SU-DHL-6 (cell line): Measurements from ENCODE around the gene SYVN1.

ENCODE experiments used
- H2AFZ ChIP-seq: fragments of 200-600 bp; sonication (generic); 2 replicates; pipeline ENCODE4 v1.6.1; 2014; ENCODE audit warnings: low read depth, mild to moderate bottlenecking, moderate library complexity, mixed read lengths, antibody characterized with exemption, low read length; ENCODE audit not compliant: severe bottlenecking
- H3F3A ChIP-seq: fragments of 200-600 bp; shearing (Covaris generic); 2 replicates; pipeline ENCODE4 v1.6.0; 2016; ENCODE audit warnings: antibody characterized with exemption, mild to moderate bottlenecking; ENCODE audit not compliant: insufficient read depth
- H3K27ac ChIP-seq: fragments of 200-600 bp; sonication (generic); 2 replicates; pipeline ENCODE4 v1.5.1; 2016; ENCODE audit warnings: low read depth, mild to moderate bottlenecking, low read length, moderate library complexity, mixed read lengths
- H3K27me3 ChIP-seq: fragments of 200-600 bp; sonication (generic), shearing (Covaris generic); 2 replicates; pipeline ENCODE4 v1.6.0; 2014; ENCODE audit warnings: mild to moderate bottlenecking, low read length
- H3K36me3 ChIP-seq: fragments of 200-600 bp; sonication (generic); 2 replicates; pipeline ENCODE4 v1.6.1; 2014; ENCODE audit warnings: mild to moderate bottlenecking, low read length, mixed read lengths
- H3K4me2 ChIP-seq: fragments of 300-600, 200-600 bp; shearing (Covaris generic), sonication (generic); 2 replicates; pipeline ENCODE4 v1.6.0; 2014; ENCODE audit warnings: low read length, low read depth, mild to moderate bottlenecking; ENCODE audit not compliant: poor library complexity, severe bottlenecking
- H3K4me3 ChIP-seq: fragments of 200-600 bp; sonication (generic); 2 replicates; pipeline ENCODE4 v1.5.1; 2014; ENCODE audit warnings: antibody characterized with exemption, low read length, mild to moderate bottlenecking, mixed read lengths; ENCODE audit not compliant: insufficient read depth, poor library complexity, severe bottlenecking
- H3K79me2 ChIP-seq: fragments of 200-600 bp; sonication (generic); 2 replicates; pipeline ENCODE4 v1.6.1; 2014; ENCODE audit warnings: mild to moderate bottlenecking, low read length, moderate library complexity; ENCODE audit not compliant: insufficient read depth
- H3K9ac ChIP-seq: fragments of 200-600 bp; sonication (generic); 2 replicates; pipeline ENCODE4 v1.7.0; 2014; ENCODE audit warnings: mild to moderate bottlenecking, low read length
- H3K9me2 ChIP-seq: fragments of 200-600 bp; sonication (generic); replicated peaks from 2 replicates; pipeline ENCODE4 v1.6.1; 2014; ENCODE audit warnings: low read length; ENCODE audit not compliant: insufficient read depth
- H3K9me3 ChIP-seq: fragments of 200-600 bp; sonication (generic); 2 replicates; pipeline ENCODE4 v1.6.1; 2014; ENCODE audit warnings: low read length, mixed read lengths; ENCODE audit not compliant: insufficient read depth
- H4K20me1 ChIP-seq: fragments of 200-600 bp; sonication (generic); 2 replicates; pipeline ENCODE4 v1.6.1; 2014; ENCODE audit warnings: low read depth, mild to moderate bottlenecking, antibody characterized with exemption, low read length, moderate library complexity, mixed read lengths
- EZH2phosphoT487 ChIP-seq: fragments of 200-600 bp; sonication (generic), shearing (Covaris generic); conservative IDR thresholded peaks from 2 replicates; pipeline ENCODE4 v1.6.1; 2018; ENCODE audit warnings: mild to moderate bottlenecking, antibody characterized with exemption, low read length, moderate library complexity, mixed read lengths
- TF ChIP-seq, protein P1 (sequence below): fragments of 200-600 bp; sonication (generic); IDR thresholded peaks from one replicate; pipeline ENCODE4 v1.5.1; 2017; ENCODE audit warnings: antibody characterized with exemption, mild to moderate bottlenecking, low read length, moderate library complexity; ENCODE audit not compliant: insufficient read depth, poor library complexity, severe bottlenecking

The SYVN1 gene

DNA sequence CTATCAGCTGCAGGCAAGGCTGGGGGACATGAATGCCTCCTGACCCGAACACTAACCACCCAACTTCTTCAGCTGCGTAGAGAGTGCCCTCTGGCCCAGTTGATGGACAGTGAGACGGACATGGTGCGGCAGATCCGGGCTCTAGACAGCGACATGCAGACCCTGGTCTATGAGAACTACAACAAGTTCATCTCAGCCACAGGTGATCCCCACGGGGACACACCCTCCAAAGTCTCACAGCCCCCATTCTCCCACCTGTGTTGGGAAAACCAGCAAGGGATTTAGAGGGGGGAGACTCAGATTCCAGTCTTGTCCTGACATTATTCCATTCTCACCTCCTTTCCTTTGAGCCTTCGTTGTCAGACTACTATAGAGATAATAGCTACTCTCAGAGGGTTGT lies 37.4 kb downstream of the SYVN1 start:
- H4K20me1 ChIP-seq: no peaks in the 10 kb centered on the region

DNA sequence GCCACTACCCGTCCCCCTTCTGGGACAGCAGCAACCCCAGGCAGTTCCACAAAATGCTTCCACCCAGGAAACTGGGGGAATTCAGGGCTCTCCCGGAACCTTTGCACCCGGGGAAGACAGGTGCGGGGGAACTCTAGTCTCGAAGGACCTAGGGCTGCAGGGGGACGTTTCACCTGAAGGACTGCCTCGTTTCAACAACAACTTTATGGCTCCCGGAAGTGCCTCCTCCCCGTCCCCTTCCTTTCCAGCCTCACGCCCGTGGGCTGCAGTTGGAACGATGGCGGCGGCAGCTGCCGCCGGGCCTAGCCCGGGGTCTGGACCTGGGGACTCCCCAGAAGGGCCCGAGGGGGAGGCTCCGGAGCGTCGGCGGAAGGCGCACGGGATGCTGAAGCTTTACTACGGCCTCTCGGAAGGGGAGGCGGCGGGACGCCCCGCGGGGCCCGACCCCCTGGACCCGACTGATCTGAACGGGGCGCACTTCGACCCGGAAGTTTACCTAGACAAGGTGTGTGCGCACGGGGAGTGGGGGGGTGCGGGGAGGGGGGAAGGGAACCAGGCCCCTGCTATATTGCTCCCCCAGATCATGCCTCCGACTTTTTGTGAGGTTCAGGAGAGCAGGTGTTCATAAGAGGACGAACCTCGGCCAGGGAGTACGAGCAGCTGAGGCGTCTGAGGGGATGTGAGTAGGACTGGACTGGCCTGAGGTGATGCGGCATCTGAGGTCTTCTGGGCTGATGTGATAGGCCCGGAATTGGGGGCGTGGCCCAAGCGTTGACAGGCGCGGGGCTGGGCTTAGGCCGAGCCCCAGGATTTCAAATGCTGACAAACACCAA lies 38.1 kb downstream of the SYVN1 start, which contains the start of gene VPS51:
TSS of gene VPS51 (plus strand) at position 241 of the 833 bp plus-strand sequence. CDS start at position 278, 37 bp downstream.
- Histone ChIP-seq H2AFZ (peak within 1 kb of the TSS; percentile 89), H3K36me3 (peaks cover 6% of the 10 kb centered on the region; the same call in 1 of the 2 replicates), H3K4me2 (peak within 1 kb of the TSS; percentile 76), H3K9me2 (no peaks in the 10 kb centered on the region), H4K20me1 (no peaks in the 10 kb centered on the region), H3F3A (peaks cover 9% of the 10 kb centered on the region), H3K79me2 (peaks cover 33% of the 10 kb centered on the region), H3K27ac (peak within 1 kb of the TSS; percentile 53), H3K9ac (peak within 1 kb of the TSS; percentile 77), H3K27me3 (no peaks in the 10 kb centered on the region), H3K4me3 (peak within 1 kb of the TSS; percentile 82), H3K9me3 (no peaks in the 10 kb centered on the region)
- no peak for TF ChIP-seq EZH2phosphoT487
- TF ChIP-seq, protein P1, sequence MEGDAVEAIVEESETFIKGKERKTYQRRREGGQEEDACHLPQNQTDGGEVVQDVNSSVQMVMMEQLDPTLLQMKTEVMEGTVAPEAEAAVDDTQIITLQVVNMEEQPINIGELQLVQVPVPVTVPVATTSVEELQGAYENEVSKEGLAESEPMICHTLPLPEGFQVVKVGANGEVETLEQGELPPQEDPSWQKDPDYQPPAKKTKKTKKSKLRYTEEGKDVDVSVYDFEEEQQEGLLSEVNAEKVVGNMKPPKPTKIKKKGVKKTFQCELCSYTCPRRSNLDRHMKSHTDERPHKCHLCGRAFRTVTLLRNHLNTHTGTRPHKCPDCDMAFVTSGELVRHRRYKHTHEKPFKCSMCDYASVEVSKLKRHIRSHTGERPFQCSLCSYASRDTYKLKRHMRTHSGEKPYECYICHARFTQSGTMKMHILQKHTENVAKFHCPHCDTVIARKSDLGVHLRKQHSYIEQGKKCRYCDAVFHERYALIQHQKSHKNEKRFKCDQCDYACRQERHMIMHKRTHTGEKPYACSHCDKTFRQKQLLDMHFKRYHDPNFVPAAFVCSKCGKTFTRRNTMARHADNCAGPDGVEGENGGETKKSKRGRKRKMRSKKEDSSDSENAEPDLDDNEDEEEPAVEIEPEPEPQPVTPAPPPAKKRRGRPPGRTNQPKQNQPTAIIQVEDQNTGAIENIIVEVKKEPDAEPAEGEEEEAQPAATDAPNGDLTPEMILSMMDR: no peak

More for the DNA sequence above, 37.4 kb downstream of the SYVN1 start:
- H3K79me2 ChIP-seq: peaks cover 33% of the 10 kb centered on the region
- peaks cover 6% of the 10 kb centered on the region; the same call in 1 of the 2 replicates for H3K36me3 ChIP-seq
- no peaks in the 10 kb centered on the region for H3K9me3 ChIP-seq
- H3K4me3 ChIP-seq: peak overlapping the region; percentile 82
- H2AFZ ChIP-seq: no peak overlapping the region
- no peaks in the 10 kb centered on the region for H3K9me2 ChIP-seq
- no peak overlapping the region; the same call in 1 of the 2 replicates for H3K27ac ChIP-seq
- peaks cover 7% of the 10 kb centered on the region for H3F3A ChIP-seq
- no peaks in the 10 kb centered on the region for H3K27me3 ChIP-seq
- H3K4me2 ChIP-seq: peak overlapping the region; percentile 76
- TF ChIP-seq EZH2phosphoT487: no peak
- TF ChIP-seq, protein P1: no peak
- peak overlapping the region; percentile 77 for H3K9ac ChIP-seq

DNA sequence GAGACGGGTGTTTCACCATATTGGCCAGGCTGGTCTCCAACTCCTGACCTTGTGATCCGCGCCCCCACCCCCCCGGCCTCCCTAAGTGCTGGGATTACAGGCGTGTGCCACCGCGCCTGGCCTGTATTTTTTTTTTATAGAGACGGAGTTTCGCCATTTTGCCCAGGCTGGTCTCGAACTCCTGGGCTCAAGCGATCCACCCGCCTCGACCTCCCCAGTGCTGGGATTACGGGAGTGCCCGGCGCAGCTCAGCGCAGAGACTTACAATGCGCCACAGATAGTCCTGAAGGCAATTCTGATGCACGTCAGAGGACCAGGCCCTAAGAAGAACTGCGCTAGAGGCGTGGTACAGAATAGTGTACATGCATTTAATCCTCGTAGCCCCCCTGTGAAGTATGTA lies 38.9 kb downstream of the SYVN1 start:
- Histone ChIP-seq H3K4me3 (peak overlapping the region; percentile 82), H3K27ac (no peak overlapping the region), H3K36me3 (peaks cover 6% of the 10 kb centered on the region; the same call in 1 of the 2 replicates), H4K20me1 (no peaks in the 10 kb centered on the region), H3K9me2 (no peaks in the 10 kb centered on the region), H3K4me2 (peak overlapping the region; percentile 76), H3K9ac (peak overlapping the region; percentile 77), H3K79me2 (peaks cover 33% of the 10 kb centered on the region), H3K27me3 (no peaks in the 10 kb centered on the region), H3F3A (peaks cover 9% of the 10 kb centered on the region), H3K9me3 (no peaks in the 10 kb centered on the region), H2AFZ (peak overlapping the region; percentile 89)
- no peak for TF ChIP-seq EZH2phosphoT487
- TF ChIP-seq, protein P1: no peak
